ENCODE measurements around the gene RBMS1. TPM values are rescaled to one million over a fixed set of nuclear protein-coding genes. Genes with fewer than 3 reads are reported as not detected.

Gene RBMS1
- total and polyA plus RNA-seq, 2 of the 13 experiments (the other 11 are each of a cell fraction or from before 2014, with no cell fraction given), result 55.5 to 110 TPM

DNA sequence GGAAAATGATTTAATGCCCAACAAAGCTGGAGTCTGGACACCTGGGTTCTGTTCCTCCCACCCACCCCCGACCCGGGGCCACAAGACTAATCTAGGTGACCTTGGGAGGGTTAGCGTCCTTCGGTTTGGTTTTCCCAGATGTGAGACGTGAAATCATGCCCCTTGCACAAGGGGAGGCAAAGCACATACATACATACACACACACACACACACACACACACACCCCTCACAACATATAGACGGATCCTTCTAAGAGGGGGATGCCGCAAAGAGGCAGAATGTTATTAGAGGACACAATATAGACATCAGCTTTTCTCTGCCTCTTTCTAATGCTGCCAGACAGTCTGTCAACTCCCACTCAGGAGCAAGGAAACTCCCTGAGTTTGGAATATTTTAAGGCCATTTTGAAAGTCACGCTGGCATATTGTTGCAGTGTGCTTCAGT, 616 bp upstream of the RBMS1 start (continued):
- TF ChIP-seq, protein P1, sequence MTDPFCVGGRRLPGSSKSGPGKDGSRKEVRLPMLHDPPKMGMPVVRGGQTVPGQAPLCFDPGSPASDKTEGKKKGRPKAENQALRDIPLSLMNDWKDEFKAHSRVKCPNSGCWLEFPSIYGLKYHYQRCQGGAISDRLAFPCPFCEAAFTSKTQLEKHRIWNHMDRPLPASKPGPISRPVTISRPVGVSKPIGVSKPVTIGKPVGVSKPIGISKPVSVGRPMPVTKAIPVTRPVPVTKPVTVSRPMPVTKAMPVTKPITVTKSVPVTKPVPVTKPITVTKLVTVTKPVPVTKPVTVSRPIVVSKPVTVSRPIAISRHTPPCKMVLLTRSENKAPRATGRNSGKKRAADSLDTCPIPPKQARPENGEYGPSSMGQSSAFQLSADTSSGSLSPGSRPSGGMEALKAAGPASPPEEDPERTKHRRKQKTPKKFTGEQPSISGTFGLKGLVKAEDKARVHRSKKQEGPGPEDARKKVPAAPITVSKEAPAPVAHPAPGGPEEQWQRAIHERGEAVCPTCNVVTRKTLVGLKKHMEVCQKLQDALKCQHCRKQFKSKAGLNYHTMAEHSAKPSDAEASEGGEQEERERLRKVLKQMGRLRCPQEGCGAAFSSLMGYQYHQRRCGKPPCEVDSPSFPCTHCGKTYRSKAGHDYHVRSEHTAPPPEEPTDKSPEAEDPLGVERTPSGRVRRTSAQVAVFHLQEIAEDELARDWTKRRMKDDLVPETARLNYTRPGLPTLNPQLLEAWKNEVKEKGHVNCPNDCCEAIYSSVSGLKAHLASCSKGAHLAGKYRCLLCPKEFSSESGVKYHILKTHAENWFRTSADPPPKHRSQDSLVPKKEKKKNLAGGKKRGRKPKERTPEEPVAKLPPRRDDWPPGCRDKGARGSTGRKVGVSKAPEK (CRISPR knock-in tag; IDR thresholded peaks at IDR 0.05; ENCODE audit: borderline replicate concordance), result no peak
- TF ChIP-seq ATF7 (IDR thresholded peaks at IDR 0.05) (no peak), ATF7 (CRISPR knock-in tag; IDR thresholded peaks at IDR 0.05) (no peak), GTF3A (CRISPR knock-in tag; conservative IDR thresholded peaks at IDR 0.05) (no peak), GATAD1 (CRISPR knock-in tag; IDR thresholded peaks at IDR 0.05) (no peak), ZSCAN29 (CRISPR knock-in tag; conservative IDR thresholded peaks at IDR 0.05) (no peak), KAT2B (IDR thresholded peaks at IDR 0.05; ENCODE audit: borderline replicate concordance, low read depth, low read length) (no peak), SMAD3 (CRISPR knock-in tag; IDR thresholded peaks at IDR 0.05) (no peak), ZNF781 (CRISPR knock-in tag; IDR thresholded peaks at IDR 0.05; ENCODE audit: borderline replicate concordance, not compliant biosample characterization) (peak; percentile 72), ZSCAN20 (CRISPR knock-in tag; IDR thresholded peaks at IDR 0.05; ENCODE audit: borderline replicate concordance) (no peak), ETV6 (CRISPR knock-in tag; conservative IDR thresholded peaks at IDR 0.05) (no peak), ZNF451 (CRISPR knock-in tag; IDR thresholded peaks at IDR 0.05) (no peak), ZNF776 (CRISPR knock-in tag; IDR thresholded peaks at IDR 0.05) (no peak), ZNF747 (CRISPR knock-in tag; IDR thresholded peaks at IDR 0.05; ENCODE audit: borderline replicate concordance) (no peak), ZNF816 (CRISPR knock-in tag; IDR thresholded peaks at IDR 0.05; ENCODE audit: borderline replicate concordance) (0 out of 2 replicates have a peak, but pooled peaks have one; percentile 15), ZMYM2 (CRISPR knock-in tag; IDR thresholded peaks at IDR 0.05) (no peak), ONECUT2 (CRISPR knock-in tag; IDR thresholded peaks at IDR 0.05) (no peak), NR2F1 (CRISPR knock-in tag; IDR thresholded peaks at IDR 0.05) (no peak), HNRNPH1 (optimal IDR thresholded peaks at IDR 0.05; ENCODE audit: low read depth, low read length) (no peak), HDAC6 (IDR thresholded peaks at IDR 0.05; ENCODE audit: low read depth, low read length) (no peak), RBFOX2 (IDR thresholded peaks at IDR 0.05; ENCODE audit: low read depth, low read length) (no peak)
- TF ChIP-seq, protein P2, sequence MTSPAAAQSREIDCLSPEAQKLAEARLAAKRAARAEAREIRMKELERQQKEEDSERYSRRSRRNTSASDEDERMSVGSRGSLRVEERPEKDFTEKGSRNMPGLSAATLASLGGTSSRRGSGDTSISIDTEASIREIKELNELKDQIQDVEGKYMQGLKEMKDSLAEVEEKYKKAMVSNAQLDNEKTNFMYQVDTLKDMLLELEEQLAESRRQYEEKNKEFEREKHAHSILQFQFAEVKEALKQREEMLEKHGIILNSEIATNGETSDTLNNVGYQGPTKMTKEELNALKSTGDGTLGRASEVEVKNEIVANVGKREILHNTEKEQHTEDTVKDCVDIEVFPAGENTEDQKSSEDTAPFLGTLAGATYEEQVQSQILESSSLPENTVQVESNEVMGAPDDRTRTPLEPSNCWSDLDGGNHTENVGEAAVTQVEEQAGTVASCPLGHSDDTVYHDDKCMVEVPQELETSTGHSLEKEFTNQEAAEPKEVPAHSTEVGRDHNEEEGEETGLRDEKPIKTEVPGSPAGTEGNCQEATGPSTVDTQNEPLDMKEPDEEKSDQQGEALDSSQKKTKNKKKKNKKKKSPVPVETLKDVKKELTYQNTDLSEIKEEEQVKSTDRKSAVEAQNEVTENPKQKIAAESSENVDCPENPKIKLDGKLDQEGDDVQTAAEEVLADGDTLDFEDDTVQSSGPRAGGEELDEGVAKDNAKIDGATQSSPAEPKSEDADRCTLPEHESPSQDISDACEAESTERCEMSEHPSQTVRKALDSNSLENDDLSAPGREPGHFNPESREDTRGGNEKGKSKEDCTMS (CRISPR knock-in tag; conservative IDR thresholded peaks at IDR 0.05), result no peak
- TF ChIP-seq, protein P3, sequence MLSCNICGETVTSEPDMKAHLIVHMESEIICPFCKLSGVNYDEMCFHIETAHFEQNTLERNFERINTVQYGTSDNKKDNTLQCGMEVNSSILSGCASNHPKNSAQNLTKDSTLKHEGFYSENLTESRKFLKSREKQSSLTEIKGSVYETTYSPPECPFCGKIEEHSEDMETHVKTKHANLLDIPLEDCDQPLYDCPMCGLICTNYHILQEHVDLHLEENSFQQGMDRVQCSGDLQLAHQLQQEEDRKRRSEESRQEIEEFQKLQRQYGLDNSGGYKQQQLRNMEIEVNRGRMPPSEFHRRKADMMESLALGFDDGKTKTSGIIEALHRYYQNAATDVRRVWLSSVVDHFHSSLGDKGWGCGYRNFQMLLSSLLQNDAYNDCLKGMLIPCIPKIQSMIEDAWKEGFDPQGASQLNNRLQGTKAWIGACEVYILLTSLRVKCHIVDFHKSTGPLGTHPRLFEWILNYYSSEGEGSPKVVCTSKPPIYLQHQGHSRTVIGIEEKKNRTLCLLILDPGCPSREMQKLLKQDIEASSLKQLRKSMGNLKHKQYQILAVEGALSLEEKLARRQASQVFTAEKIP (CRISPR knock-in tag; IDR thresholded peaks at IDR 0.05; ENCODE audit: borderline replicate concordance), result no peak
- TF ChIP-seq, protein P4, sequence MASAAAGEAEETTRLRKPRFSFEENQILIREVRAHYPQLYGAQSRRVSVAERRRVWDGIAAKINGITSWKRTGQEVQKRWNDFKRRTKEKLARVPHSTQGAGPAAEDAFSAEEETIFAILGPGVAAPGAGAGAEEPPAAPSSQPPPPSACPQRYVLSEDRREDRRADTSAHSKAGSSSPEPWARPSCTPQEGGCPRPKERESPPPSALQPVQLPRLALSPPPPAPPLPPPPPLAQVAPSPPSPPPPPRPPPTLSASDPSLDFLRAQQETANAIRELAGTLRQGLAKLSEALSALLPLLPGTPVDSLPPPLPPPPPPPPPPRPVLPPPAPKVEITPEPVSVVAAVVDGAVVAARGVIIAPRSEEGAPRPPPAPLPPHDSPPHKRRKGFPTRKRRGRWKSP (CRISPR knock-in tag; IDR thresholded peaks at IDR 0.05), result no peak

Data from HepG2 (cell line).